AG04449 (cell line): ENCODE data around the gene ASPG.

Source experiments
- CTCF ChIA-PET: fragments of 350-600 bp; formaldehyde crosslinking; extraction: SDS; loops from one replicate; lab custom pipeline; 2021; ENCODE audit warnings: antibody characterized with exemption; lab: Yijun Ruan, JAX
- POLR2A ChIA-PET: fragments of 400-600, 350-600 bp; formaldehyde crosslinking; extraction: SDS; loops from one replicate; lab custom pipeline; 2020; ENCODE audit warnings: antibody characterized with exemption, inconsistent platforms; lab: Yijun Ruan, JAX
- DNase-seq: peaks from one replicate; pipeline ENCODE4 v3.0.0-alpha.2; 2010; ENCODE audit warnings: low read depth, low spot score
- H3K4me3 ChIP-seq: 2 replicates; pipeline ENCODE4 v1.5.1; 2011; ENCODE audit warnings: low read depth, mild to moderate bottlenecking, control low read depth, low read length
- CTCF ChIP-seq: IDR thresholded peaks from one replicate; pipeline ENCODE4 v1.5.1; 2011; ENCODE audit warnings: mild to moderate bottlenecking, moderate library complexity, low read length, control low read depth, inconsistent platforms; ENCODE audit not compliant: insufficient read depth; ENCODE audit errors: missing control alignments

ASPG gene

DNA sequence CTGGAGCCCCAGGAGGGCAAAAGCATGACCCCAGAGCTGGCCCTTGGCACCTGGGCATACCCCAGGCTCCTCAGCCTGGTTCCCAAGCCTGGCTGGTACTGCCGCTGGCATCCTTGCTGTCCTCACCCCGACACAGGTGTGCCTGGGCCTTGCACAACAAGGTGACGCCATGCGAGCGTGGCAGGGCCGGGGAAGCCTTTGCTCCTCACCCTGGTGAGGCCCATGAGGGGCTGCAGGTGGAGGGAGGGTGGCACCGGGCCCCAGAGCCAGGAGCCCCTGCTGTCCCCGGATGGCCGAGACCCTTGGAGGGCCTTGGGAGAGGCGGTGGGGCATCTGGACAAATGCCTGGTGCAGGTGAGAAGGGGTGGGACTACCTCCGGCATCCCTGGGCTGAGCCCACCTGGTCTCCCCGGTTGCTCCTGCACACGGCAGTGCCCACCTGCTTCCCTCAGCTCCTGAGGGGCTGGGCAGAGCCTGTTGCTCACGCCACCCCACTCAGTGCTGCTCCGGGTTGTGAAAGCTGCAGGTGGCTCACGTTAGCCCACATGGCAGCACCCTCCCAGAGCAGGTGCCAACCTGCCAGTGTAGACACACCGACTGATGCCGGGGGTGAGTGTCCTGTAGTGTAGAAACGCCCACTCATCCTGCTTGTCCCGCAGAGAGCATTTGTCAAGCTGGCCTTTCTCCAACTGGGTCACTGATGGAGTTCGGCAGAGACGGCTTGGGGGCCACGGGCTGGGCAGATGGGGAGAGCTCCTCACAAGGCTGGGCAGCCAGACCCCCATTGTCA, 28.3 kb downstream of the ASPG start:
- TF ChIP-seq CTCF = no peak
- ChIA-PET CTCF (interaction anchor here (1.4 kb wide), 1 partner anchor 20 kb away, joined by 4 read pairs; no protein-coding TSS in a partner anchor), POLR2A (no interaction called here)
- H3K4me3 ChIP-seq = no peak overlapping the region
- DNase-seq = no peak

GRCh38 chr14:104114421-104115130, 29.1 kb downstream of the ASPG start:
- no peak for TF ChIP-seq CTCF
- POLR2A ChIA-PET = no interaction called here
- CTCF ChIA-PET = interaction anchor here (1.4 kb wide), 1 partner anchor 21 kb away, joined by 4 read pairs; no protein-coding TSS in a partner anchor
- H3K4me3 ChIP-seq = no peak overlapping the region
- no peak for DNase-seq

DNA sequence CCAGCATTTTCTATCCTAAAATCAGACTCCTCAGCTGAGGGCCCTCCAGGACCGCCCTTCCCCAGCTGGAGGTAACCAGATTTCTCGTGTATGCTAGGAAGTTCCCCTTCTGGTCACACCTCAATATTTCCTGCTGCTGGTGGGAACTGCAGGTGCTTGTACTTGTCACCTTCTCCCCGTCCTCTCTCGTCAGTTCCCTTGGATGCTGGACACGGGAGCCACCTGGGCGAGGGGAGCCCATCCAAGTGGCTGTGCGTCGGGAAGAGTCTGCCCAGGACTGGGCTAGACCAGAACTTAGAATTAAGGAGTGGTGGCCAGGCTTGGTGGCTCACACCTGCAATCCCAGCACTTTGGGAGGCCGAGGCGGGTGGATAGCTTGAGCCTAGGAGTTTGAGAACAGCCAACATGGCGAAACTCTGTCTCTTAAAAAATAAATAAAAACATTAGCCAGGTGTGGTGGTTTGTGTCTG, 29.7 kb downstream of the ASPG start:
- POLR2A ChIA-PET = no interaction called here
- CTCF ChIA-PET = interaction anchor here (1.4 kb wide), 1 partner anchor 21 kb away, joined by 4 read pairs; no protein-coding TSS in a partner anchor

DNA sequence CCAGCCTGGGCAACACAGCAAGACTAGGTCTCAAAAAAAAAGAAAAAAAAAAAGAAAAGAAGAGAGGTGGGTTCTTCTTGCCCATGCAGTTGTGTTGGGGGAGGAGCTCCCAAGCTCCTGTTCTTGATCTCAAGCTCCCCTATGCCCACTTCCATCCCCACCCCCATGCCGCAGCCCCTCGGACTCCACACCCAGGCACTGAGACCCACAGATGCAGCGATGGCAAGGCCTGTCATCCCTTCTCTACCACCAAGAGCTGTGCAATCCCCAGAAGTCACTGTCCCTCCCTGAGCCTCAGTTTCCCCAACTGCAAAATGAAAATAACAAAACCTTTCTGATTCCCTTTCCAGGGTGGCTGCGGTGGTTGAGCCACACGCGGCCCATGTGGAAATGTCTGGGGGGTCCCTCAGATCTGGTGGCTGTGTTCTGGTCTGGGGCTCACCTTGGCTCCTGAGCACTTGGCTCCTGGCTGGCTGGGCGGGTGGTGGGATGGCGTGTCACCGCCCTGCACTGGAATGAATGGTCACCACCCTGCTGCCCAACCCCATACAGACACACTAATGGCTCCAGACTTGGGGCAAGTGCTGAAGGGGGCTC, 30.3 kb downstream of the ASPG start:
- no peak for DNase-seq
- TF ChIP-seq CTCF = no peak
- no peak overlapping the region for H3K4me3 ChIP-seq
- CTCF ChIA-PET = no interaction called here
- POLR2A ChIA-PET = no interaction called here

More for the DNA sequence above, 29.7 kb downstream of the ASPG start:
- H3K4me3 ChIP-seq = no peak overlapping the region
- no peak for TF ChIP-seq CTCF
- DNase-seq = no peak

DNA sequence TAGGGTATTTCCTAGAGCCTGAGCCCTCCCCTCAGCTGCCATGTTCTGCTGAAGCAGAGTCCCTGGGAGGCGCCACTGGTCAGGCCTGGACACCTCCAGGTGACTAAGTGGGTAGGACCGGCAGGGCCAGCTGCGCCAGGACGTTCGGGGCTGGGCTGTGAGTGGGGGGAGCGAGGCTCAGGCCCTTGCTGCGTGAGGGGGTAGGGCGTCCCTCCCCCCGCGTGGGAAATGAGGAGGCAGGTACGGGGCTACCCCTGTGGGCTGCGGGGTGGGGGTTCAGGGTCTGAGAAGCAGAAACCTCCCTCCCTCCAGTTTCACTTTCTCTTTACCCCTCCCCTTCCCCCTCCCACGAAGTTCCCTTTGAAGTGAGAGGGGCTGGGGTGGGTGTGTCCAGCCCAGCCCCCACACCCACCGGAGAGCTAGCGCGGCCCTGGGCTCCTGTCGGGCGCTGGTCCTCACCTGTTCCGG, 30.8 kb downstream of the ASPG start:
- ChIA-PET CTCF (no interaction called here), POLR2A (no interaction called here)
- H3K4me3 ChIP-seq = no peak overlapping the region; the same call in 1 of the 2 replicates
- no peak for DNase-seq
- TF ChIP-seq CTCF = no peak
